LNCAP (cell line): ENCODE data around the gene IL22RA1.

Experiments
- TF ChIP-seq, protein P1 (sequence below): fragments of 450-650 bp; IDR thresholded peaks from 2 replicates; pipeline ENCODE4 v1.5.1; 2017; ENCODE audit warnings: mild to moderate bottlenecking

Gene IL22RA1

GRCh38 chr1:24175033-24175755 is 32.3 kb upstream of the IL22RA1 start:
- TF ChIP-seq, protein P1, sequence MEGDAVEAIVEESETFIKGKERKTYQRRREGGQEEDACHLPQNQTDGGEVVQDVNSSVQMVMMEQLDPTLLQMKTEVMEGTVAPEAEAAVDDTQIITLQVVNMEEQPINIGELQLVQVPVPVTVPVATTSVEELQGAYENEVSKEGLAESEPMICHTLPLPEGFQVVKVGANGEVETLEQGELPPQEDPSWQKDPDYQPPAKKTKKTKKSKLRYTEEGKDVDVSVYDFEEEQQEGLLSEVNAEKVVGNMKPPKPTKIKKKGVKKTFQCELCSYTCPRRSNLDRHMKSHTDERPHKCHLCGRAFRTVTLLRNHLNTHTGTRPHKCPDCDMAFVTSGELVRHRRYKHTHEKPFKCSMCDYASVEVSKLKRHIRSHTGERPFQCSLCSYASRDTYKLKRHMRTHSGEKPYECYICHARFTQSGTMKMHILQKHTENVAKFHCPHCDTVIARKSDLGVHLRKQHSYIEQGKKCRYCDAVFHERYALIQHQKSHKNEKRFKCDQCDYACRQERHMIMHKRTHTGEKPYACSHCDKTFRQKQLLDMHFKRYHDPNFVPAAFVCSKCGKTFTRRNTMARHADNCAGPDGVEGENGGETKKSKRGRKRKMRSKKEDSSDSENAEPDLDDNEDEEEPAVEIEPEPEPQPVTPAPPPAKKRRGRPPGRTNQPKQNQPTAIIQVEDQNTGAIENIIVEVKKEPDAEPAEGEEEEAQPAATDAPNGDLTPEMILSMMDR = no peak

DNA sequence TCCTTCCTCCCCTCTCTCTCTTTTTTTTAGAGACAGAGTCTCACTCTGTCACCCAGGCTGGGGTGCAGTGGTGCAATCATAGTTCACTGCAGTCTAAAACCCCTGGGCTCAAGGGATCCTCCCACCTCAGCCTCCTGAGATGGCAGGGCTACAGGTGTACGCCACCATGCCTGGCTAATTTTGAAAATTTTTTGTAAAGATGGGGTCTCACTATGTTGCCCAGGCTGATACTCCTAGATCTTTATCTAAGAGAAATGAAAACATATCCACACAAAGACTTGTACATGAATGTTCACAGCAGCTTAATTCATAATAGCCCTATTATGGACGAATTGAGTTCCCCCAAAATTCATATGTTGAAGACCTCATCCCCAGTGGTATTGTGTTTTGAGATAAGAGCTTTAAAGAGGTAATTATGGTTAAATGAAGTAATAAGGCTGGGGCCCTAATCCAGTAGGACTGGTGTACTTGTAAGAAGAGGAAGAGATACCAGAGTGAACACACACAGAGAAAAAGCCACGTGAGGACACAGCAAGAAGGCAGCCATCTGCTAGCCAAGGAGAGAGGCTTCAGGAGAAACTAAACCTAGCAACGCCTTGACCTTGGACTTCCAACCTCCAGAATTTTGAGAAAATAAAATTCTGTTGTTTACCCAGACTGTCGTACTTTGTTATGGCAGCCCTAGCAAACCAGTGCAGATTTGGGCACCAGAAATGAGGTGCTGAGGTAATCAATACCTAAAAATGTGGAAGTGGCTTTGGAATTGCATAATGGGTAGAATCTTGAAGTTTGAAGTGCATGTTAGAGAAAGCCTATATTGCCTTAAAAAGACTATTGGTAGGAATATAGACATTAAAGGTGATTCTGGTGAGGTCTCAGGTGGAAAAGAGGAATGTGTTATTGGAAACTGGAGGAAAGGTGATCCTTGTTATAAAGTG is 31.0 kb upstream of the IL22RA1 start:
- TF ChIP-seq, protein P1 = no peak

DNA sequence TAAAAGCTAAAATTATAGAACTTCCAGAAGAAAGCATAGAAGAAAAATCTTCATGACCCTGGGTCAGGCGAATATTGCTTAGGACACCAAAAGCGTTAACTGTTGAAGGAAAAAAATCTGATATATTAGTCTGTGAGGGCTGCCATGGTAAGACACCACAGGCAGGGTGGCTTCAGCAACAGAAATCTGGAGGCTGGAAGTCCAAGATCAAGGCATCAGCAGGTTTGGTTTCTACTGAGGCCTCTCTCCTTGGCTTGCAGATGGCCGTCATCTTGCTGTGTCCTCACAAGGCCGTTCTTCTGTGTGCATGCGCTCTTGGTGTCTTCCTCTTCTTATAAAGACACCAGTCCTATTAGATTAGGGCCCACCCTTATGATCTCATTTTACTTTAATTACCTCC is 29.7 kb upstream of the IL22RA1 start:
- TF ChIP-seq, protein P1 = no peak

DNA sequence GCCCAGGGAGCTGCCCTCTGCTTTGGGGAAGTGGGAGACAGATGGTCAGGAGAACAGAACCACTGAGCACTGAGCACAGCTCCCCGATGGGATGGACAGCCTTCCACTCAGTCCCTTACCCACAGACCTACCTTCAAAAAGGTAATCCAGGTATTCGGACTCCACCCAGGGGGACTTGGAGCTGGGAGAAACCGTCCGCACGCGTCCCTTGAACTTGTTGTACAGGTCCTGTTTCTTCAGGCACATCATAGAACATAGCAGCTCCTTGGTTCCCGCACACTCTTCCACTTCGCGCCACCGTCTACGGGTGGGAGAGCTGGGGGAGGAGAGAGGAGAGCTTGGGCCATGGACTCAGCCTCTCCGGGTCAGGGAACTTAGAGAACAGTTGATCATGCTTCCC is 26.3 kb upstream of the IL22RA1 start:
- TF ChIP-seq, protein P1 = no peak

DNA sequence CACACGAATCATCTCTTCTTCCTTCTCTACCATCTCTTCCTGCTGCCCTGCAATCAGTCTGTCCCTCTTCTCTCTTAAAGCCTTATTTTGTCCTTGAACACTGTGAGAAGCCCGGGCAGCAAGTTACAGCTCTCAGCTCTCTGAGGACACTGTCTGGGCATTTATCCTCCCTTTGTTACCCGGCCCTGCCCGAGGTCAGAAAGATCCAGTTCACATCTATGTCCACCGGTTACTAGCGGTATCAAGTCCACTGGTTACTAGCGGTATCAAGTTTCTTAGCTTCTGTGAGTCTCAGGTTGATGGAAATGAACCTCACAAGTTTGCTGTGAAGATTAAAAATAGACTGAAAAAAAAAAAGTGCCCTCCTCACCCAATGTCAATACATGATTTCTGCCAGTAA is 25.3 kb upstream of the IL22RA1 start:
- TF ChIP-seq, protein P1 = no peak

DNA sequence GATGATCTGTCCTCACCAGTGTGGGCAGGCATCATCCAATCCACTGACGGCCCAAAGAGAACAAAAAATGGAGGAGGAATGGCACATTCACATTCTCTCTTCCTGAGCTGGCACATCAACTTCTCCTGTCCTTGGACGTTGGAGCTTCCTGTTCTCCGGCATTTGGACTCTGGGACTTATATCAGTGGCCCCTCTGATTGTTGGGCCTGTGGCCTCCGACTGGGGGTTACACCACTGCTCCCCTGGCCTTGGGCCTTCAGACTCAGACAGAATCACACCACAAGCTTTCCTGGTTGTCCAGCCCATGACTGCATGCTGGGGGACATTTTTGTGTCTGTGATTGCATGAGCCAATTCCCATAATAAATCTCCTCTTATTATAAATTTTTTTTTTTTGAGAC is 24.1 kb upstream of the IL22RA1 start:
- TF ChIP-seq, protein P1 = no peak

DNA sequence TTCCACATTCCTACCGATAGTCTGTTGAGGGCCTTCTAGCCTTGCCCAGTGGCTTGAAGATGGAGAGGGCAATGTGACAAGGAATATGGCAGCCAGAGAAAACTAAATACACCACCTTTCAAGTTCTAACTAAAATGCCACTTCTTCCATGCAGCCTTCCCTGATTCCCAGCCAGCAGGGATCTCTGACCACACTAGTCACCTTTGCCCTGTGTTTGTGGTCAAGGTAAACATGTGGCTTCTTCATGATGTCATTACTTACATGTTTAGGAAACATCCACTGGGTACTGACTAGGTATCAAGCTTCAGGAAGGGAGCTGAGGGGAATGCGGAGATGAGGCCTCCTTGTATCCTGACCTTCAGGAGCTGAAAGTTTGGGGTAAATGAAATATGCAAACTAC is 22.6 kb upstream of the IL22RA1 start:
- TF ChIP-seq, protein P1 = no peak
